Body of pancreas (tissue), 4 donors: ENCODE data around the gene MRM2.

Source experiments
- CTCF ChIP-seq, 7 experiments: fragments of 450-650 bp in 4 of 7; fragments of 200-600 bp in 3 of 7; sonication (generic) in 3 of 7; IDR thresholded peaks; one replicate each; pipeline ENCODE4 v1.5.1; 2016 to 2019; ENCODE audit warnings: antibody characterized with exemption in 7 of 7
- POLR2A ChIP-seq, 3 donors: fragments of 450-650 bp; IDR thresholded peaks; one replicate each; pipeline ENCODE4 v1.6.1; 2016; ENCODE audit warnings: antibody characterized with exemption in 3 of 3, mild to moderate bottlenecking in 2 of 3

GRCh38 chr7:2263176-2263575, 21.2 kb upstream of the MRM2 start:
- TF ChIP-seq CTCF (IDR thresholded peaks at IDR 0.05) (no peak), POLR2A (IDR thresholded peaks at IDR 0.05) (no peak)
